GM12891 (cell line): Measurements from ENCODE around the gene RFLNA.

Experiments
- DNase-seq: peaks from one replicate; pipeline ENCODE4 v3.0.0; 2011; ENCODE audit warnings: low spot score; ENCODE audit not compliant: insufficient read length
- FAIRE-seq: peaks from 2 replicates; lab custom pipeline; 2011; peaks lifted over from hg19 to GRCh38; lab: Jason Lieb, UNC
- PAX5 ChIP-seq: IDR thresholded peaks from 2 replicates; pipeline ENCODE4 v1.6.1; 2011; ENCODE audit warnings: low read length, moderate library complexity, mild to moderate bottlenecking; ENCODE audit not compliant: insufficient read depth, severe bottlenecking
- POLR2A ChIP-seq: IDR thresholded peaks from 2 replicates; pipeline ENCODE4 v1.6.1; 2011; ENCODE audit warnings: low read depth, low read length, control low read depth
- POLR2AphosphoS5 ChIP-seq: IDR thresholded peaks from 2 replicates; pipeline ENCODE4 v1.6.1; 2011; ENCODE audit warnings: low read depth, low read length, control low read depth
- POU2F2 ChIP-seq: IDR thresholded peaks from 2 replicates; pipeline ENCODE4 v1.6.1; 2011; ENCODE audit warnings: low read depth, mild to moderate bottlenecking, control low read depth, low read length, moderate library complexity
- SPI1 ChIP-seq: IDR thresholded peaks from 2 replicates; pipeline ENCODE4 v1.6.1; 2011; ENCODE audit warnings: low read depth, low read length, control low read depth
- TAF1 ChIP-seq: IDR thresholded peaks from 2 replicates; pipeline ENCODE4 v1.6.1; 2011; ENCODE audit warnings: low read depth, low read length, control low read depth

The RFLNA gene

DNA sequence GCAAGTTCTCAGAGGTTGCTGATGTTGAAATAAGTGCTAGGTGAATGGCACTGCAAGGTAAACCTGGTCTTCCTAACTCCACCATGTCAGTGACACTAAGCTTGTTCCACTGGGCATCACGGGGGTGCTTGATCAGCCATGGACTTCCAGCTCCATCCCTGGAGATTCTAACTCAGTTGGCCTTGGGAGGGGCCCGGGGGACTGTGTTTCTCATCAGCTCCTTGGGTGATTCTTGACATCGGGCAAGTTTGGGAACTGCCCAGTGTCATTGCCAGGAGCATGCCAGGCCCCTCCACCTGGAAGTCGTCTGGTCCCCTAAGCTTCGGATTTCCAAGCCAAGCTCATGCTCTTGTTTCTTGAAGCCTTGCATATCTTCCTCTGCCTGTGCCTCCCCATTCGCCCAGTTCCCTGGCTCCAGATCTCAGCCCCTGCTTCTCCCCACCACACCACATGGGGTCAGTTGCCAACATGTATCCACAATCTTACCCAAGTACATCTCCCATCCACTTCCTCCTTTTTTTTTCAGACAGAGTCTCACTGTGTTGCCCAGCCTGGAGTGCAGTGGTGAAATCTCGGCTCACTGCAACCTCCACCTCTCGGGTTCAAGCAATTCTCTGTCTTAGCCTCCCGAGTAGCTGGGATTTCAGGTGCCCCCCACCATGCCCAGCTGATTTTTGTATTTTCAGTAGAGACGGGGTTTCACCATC lies 30.7 kb upstream of the RFLNA start:
- FAIRE-seq, result no peak
- no peak for DNase-seq

DNA sequence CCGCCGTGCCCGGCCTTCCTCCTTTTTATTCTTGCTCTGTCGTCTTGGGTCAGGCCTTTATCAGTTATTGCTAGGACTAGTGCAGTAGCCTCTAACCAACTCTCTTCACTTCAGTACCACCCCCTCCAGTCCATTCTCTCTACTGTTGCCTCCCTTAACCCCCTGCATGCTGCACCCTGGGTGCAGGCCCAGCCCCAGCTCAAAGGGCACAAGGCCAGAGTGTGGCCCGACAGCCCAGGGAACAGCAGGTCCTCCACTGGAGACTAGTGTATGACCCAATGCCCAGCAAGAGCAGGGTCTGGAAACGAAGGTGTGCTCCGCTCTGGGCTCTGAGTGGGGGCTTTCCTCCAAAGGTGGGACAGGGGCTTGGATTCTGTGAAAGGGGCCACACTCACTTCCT lies 30.0 kb upstream of the RFLNA start:
- DNase-seq, result no peak
- TF ChIP-seq POU2F2 (no peak), POLR2A (no peak), POLR2AphosphoS5 (no peak), SPI1 (no peak), PAX5 (no peak), TAF1 (no peak)
- no peak for FAIRE-seq

More for the DNA sequence above, 30.7 kb upstream of the RFLNA start:
- no peak for TF ChIP-seq POLR2A
- no peak for TF ChIP-seq POLR2AphosphoS5
- TF ChIP-seq POU2F2, result no peak
- TF ChIP-seq PAX5, result no peak
- no peak for TF ChIP-seq TAF1
- no peak for TF ChIP-seq SPI1

DNA sequence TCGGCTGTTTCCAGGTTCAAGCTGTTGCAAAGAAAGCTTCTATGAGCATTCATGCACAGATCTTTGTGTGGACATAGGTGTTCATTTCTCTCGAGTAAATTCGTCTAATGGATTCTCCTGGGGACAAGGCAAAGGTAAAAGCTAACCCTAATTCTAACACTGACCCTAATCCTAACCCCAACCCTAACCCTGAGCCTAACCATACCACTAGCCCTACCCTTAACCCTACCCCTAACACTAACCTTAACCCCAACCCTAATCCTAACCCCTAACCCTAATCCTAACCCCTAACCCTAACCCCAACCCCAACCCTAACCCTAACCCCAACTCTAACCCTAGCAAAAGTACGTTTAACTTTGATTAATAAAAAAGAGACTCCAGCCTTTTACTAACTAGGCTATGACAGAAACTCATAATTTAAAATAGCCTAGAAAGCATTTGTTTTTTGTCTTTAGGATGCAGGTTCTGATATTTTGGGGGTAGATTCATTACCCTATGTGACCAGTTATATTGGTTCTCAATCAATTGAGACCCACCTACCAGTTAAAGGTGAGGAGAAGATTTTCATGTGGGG lies 27.6 kb upstream of the RFLNA start:
- FAIRE-seq, result no peak
- TF ChIP-seq PAX5, result no peak
- TF ChIP-seq TAF1, result no peak
- no peak for TF ChIP-seq SPI1
- DNase-seq, result no peak

DNA sequence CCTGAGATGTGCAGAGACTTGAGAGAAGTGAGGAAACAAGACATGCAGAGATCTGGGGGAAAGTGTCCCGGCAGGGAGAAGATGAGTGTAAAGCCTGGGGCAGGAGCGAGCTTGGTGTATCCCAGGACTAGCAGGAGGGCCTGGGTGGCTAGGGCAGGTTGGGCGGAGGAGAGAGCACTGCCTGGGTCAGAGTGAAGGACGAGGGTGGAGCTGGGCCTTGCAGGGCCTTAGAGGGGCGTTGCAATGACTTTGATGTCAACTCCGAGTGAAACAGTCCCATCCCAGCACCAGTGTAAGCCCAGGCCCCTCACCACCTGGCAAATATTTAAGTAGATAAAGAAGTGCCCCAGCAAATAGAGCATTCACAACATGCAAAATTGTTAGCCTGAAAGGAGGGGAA lies 24.2 kb upstream of the RFLNA start:
- DNase-seq (no peak), FAIRE-seq (no peak)
- TF ChIP-seq POU2F2 (no peak), SPI1 (no peak), POLR2AphosphoS5 (no peak), POLR2A (no peak), TAF1 (no peak), PAX5 (no peak)

DNA sequence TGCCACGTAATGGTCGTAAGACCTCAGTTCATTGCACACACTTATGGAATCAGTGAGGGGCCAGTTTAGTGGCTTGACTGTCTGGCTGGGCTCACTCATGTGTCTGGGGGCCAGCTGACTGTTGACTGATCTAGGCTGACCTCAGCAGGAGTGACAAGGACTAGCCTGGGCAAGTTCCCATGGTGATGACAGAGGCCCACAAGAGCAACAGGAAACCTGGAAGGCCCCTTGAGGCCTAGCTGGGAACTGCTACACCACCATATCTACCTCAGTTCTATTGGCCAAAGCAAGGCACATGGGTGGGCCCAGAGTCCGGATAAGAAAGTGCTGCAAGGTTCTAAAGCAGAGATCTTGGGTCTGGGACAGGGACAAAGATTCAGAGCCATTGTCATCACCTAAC lies 21.3 kb upstream of the RFLNA start:
- FAIRE-seq (no peak), DNase-seq (no peak)
- TF ChIP-seq TAF1, result no peak
- no peak for TF ChIP-seq POU2F2
- TF ChIP-seq PAX5, result no peak
- TF ChIP-seq SPI1, result no peak
- no peak for TF ChIP-seq POLR2A
- no peak for TF ChIP-seq POLR2AphosphoS5

DNA sequence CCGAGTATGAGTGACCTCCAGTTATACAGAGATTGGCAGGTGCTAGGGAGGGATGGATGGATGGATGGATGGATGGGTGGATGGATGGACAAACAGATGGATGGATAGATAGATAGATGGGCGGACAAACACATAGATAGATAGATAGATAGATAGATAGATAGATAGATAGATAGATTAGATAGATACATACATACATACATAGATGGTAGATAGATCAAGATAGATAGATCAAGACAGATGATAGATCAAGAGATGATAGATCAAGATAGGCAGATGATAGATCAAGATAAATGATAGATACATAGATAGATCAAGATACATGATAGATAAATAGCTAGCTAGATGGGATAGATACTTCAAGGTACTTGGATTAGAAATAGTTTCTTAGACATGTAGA lies 18.6 kb upstream of the RFLNA start:
- FAIRE-seq, result no peak
- no peak for DNase-seq
- TF ChIP-seq POU2F2 (no peak), PAX5 (no peak), SPI1 (no peak)

DNA sequence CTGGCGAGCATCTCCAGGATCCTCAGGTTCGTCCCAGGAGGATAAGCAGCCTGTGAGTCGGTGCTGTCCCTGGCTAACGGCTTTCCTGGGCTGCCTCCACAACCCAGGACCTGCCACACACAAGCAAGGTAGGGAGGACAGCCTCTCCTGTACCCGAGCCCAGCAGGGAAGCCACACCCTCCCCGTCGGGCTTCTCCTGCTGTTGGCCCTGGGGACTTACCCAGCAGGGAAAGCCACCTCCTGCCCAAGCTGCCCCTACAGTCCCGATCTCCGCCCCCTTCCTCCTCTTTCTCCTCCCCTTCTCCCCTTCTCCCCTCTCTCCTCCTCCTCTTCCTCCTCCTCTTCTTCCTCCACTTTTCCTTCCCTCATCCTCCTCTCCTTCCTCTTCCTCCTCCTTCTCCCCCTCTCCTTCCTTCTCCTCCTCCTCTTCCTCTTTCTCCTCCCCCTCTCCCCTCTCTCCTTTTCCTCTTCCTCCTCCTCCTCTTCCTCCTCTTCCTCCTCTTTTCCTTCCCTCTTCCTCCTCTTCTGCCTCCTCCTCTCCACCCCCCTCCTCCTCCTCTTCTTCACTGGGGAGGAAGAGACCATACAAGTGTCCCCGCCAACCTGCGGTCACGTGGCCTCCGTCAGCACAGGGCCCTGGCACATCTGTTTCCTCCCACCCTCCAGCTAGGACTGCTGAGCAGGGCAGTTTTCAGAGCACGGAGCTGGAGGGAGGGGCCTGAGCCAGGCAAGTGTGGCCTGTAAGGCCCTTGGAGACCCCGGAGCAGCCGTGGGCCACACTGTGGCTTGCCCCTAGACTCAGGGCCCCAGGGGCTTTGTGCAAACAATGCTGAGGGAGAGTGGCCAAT lies 17.3 kb upstream of the RFLNA start:
- FAIRE-seq, result no peak

DNA sequence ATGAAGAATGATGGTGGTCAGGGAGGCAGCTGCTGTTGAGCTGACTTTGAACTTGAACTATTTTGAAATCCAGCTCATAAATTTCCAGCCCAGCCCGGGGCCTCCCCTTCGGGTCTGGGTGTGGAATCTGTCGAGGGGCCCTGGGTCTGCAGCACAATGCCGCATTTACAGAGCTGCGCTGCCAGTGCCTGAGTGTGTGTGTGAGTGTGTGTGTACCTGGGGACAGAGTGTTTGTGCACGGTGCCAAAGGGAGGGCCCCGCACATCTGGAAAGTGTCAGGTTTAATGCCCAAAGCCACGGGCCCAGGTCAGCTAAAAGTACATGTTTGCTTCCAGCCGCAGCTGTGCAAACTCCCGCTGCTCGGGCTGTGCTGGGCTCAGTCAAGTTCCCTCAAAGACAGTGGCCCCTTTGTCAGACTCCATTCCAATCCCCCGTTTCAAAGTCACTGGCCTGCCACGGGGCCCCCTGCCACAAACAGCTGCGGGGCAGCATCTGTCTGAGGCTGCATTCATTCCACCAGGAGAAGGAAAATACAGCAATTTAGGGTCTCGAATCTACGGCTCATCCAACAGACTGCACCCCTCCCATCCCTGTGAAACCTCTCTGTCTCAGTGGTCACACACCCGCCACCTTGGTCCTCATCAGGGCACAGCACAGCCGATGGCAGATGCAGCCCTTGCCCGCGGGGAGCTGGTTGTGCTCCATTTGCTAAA lies 16.3 kb upstream of the RFLNA start:
- TF ChIP-seq SPI1, result no peak
- FAIRE-seq, result no peak
- no peak for DNase-seq

More for the DNA sequence above, 17.3 kb upstream of the RFLNA start:
- DNase-seq, result no peak
- TF ChIP-seq POU2F2 (no peak), SPI1 (no peak), PAX5 (no peak), TAF1 (no peak), POLR2AphosphoS5 (no peak), POLR2A (no peak)

DNA sequence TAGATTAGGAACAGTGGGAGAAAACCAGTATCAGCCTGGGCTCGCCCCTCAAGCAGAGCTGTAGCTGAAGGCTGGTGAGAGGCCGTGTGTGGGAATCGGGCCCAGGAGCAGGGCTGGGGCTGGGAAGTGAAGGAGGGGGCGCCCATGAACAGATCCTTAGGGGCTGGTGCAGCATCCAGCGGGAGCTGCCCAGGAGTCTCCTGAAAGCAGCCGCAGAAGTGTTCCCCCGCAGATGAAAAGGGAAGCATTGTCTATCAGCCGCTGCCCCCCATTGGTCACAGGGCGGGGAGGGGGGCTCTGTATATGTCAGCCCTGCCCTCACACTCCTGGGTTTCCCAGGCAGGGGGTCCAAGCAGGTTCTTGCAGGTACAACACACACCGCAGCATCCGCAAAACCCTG lies 15.6 kb upstream of the RFLNA start:
- no peak for DNase-seq
- FAIRE-seq, result no peak
- TF ChIP-seq PAX5 (no peak), POU2F2 (no peak), POLR2A (no peak), POLR2AphosphoS5 (no peak), SPI1 (no peak), TAF1 (no peak)
